PC-9 (cell line): ENCODE measurements around the gene HACD2. TPM values are rescaled to one million over a fixed set of nuclear protein-coding genes. Genes with fewer than 3 reads are reported as not detected.

Experiments used
- BruUV-seq: library from RNA; stranded (reverse); fragments of 400-500 nt; replicated peaks from 2 replicates; lab custom pipeline; 2021; lab: Mats Ljungman, UMichigan
- CTCF ChIA-PET: fragments of 300-600 bp; sonication (Branson Sonifier 250); formaldehyde crosslinking; loops from one replicate; lab custom pipeline; 2022; ENCODE audit warnings: antibody characterized with exemption; lab: Charles Lee
- POLR2A ChIA-PET: fragments of 300-600 bp; sonication (Branson Sonifier 250); formaldehyde crosslinking; loops from one replicate; lab custom pipeline; 2022; ENCODE audit warnings: antibody characterized with exemption; ENCODE audit not compliant: unreplicated experiment; lab: Charles Lee
- DNase-seq, 2 experiments: peaks; one replicate each; pipeline versions ENCODE4 v3.0.0 to v3.0.0-alpha.2; 2015 to 2022; ENCODE audit warnings: mixed read lengths in 1 of 2
- H2AFZ ChIP-seq: fragments of 200-600 bp; sonication (generic); 2 replicates; pipeline ENCODE4 v1.8.1; 2017; ENCODE audit warnings: antibody characterized with exemption
- H3F3A ChIP-seq: fragments of 200-600 bp; sonication (generic); 2 replicates; pipeline ENCODE4 v1.8.1; 2017; ENCODE audit warnings: antibody characterized with exemption, mild to moderate bottlenecking, low read depth; ENCODE audit not compliant: insufficient read depth
- H3K27ac ChIP-seq: fragments of 200-600 bp; sonication (generic); 2 replicates; pipeline ENCODE4 v1.6.1; 2016; ENCODE audit warnings: mixed run types
- H3K27me3 ChIP-seq: fragments of 200-600 bp; sonication (generic); 2 replicates; pipeline ENCODE4 v1.6.1; 2016; ENCODE audit warnings: low read depth, mixed run types; ENCODE audit not compliant: insufficient read depth
- H3K36me3 ChIP-seq: fragments of 200-600 bp; sonication (generic); 2 replicates; pipeline ENCODE4 v1.6.1; 2016; ENCODE audit warnings: low read depth, mixed run types
- H3K4me1 ChIP-seq: fragments of 200-600 bp; sonication (generic); replicated peaks from 2 replicates; pipeline ENCODE4 v1.6.1; 2016; ENCODE audit warnings: mixed run types; ENCODE audit not compliant: insufficient read depth
- H3K4me2 ChIP-seq: fragments of 200-600 bp; sonication (generic); 2 replicates; pipeline ENCODE4 v1.6.1; 2017; ENCODE audit warnings: mixed run types
- H3K4me3 ChIP-seq: fragments of 200-600 bp; sonication (generic); 2 replicates; pipeline ENCODE4 v1.6.1; 2016; ENCODE audit warnings: mixed run types
- H3K79me2 ChIP-seq: fragments of 200-600 bp; sonication (generic); 2 replicates; pipeline ENCODE4 v1.6.1; 2017; ENCODE audit warnings: low read depth, mixed run types
- H3K9me2 ChIP-seq: fragments of 200-600 bp; sonication (generic); 2 replicates; pipeline ENCODE4 v1.8.1; 2017; ENCODE audit warnings: mild to moderate bottlenecking; ENCODE audit not compliant: insufficient read depth
- H3K9me3 ChIP-seq: fragments of 200-600 bp; sonication (generic); 2 replicates; pipeline ENCODE4 v1.8.1; 2016; ENCODE audit warnings: low read depth; ENCODE audit not compliant: insufficient read depth
- H4K20me1 ChIP-seq: fragments of 200-600 bp; sonication (generic); 2 replicates; pipeline ENCODE4 v1.8.1; 2017; ENCODE audit not compliant: insufficient read depth
- EZH2 ChIP-seq: fragments of 200-600 bp; sonication (generic); IDR thresholded peaks from 2 replicates; pipeline ENCODE4 v1.8.0; 2017; ENCODE audit warnings: antibody characterized with exemption, low read depth
- intact Hi-C: fragments of 100-400 bp; cut with micrococcal nuclease; formaldehyde crosslinking; loops from one replicate; pipeline ENCODE4 v1.10.0; 2022; ENCODE audit not compliant: unreplicated experiment
- total RNA-seq: library from RNA; stranded (reverse); gene quantifications from 2 replicates; pipeline ENCODE4 v1.2.3, GENCODE V29; 2021
- TF ChIP-seq, protein P1 (sequence below): fragments of 200-600 bp; sonication (generic); conservative IDR thresholded peaks from 2 replicates; pipeline ENCODE4 v1.6.1; 2017; ENCODE audit warnings: mixed run types, antibody characterized with exemption, mild to moderate bottlenecking, moderate library complexity

HACD2 gene
- total RNA-seq, 1 experiment from 2014 or later, result 53.3 TPM

DNA sequence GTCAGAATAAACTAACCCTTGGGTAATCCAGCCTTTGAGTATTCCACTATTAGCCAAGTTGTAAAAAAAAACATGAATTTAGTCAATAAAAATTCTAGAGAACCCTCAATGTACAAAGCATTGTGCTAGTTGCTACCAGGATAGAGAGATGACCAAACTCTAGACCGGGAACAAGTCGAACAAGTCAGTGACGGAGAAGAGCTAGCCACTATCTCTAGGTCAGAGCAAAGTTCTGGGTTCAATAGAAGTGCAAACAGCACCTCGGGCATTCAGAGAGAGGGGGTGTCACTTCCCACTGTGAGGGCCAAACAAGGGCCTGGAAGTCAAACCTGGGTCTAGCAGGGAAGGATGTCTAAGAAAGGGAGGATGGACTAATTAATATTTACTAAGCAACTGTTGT is 133.7 kb downstream of the HACD2 start:
- Histone ChIP-seq H3K4me3 (no peak overlapping the region), H3K4me1 (0 out of 2 replicates have a peak, but pooled peaks cover 8% of the 10 kb centered on the region), H3K36me3 (no peaks in the 10 kb centered on the region), H3K9me2 (no peaks in the 10 kb centered on the region), H3K27ac (no peak overlapping the region), H4K20me1 (no peaks in the 10 kb centered on the region), H3K79me2 (no peaks in the 10 kb centered on the region), H3K4me2 (no peak overlapping the region), H3K9me3 (no peaks in the 10 kb centered on the region), H2AFZ (no peak overlapping the region), H3K27me3 (no peaks in the 10 kb centered on the region), H3F3A (no peaks in the 10 kb centered on the region)
- BruUV-seq, result no TSS peak
- TF ChIP-seq, protein P1, sequence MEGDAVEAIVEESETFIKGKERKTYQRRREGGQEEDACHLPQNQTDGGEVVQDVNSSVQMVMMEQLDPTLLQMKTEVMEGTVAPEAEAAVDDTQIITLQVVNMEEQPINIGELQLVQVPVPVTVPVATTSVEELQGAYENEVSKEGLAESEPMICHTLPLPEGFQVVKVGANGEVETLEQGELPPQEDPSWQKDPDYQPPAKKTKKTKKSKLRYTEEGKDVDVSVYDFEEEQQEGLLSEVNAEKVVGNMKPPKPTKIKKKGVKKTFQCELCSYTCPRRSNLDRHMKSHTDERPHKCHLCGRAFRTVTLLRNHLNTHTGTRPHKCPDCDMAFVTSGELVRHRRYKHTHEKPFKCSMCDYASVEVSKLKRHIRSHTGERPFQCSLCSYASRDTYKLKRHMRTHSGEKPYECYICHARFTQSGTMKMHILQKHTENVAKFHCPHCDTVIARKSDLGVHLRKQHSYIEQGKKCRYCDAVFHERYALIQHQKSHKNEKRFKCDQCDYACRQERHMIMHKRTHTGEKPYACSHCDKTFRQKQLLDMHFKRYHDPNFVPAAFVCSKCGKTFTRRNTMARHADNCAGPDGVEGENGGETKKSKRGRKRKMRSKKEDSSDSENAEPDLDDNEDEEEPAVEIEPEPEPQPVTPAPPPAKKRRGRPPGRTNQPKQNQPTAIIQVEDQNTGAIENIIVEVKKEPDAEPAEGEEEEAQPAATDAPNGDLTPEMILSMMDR, result no peak
- TF ChIP-seq EZH2, result no peak
- peak in 1 of 2 experiments; percentile 52 for DNase-seq
- ChIA-PET POLR2A (interaction anchor here (0.6 kb wide), 1 partner anchor 172 kb away, joined by 4 read pairs; no protein-coding TSS in a partner anchor), CTCF (interaction anchor here (0.6 kb wide), 1 partner anchor 85 kb away, joined by 4 read pairs; no protein-coding TSS in a partner anchor)
- intact Hi-C loops, result no loop called here

DNA sequence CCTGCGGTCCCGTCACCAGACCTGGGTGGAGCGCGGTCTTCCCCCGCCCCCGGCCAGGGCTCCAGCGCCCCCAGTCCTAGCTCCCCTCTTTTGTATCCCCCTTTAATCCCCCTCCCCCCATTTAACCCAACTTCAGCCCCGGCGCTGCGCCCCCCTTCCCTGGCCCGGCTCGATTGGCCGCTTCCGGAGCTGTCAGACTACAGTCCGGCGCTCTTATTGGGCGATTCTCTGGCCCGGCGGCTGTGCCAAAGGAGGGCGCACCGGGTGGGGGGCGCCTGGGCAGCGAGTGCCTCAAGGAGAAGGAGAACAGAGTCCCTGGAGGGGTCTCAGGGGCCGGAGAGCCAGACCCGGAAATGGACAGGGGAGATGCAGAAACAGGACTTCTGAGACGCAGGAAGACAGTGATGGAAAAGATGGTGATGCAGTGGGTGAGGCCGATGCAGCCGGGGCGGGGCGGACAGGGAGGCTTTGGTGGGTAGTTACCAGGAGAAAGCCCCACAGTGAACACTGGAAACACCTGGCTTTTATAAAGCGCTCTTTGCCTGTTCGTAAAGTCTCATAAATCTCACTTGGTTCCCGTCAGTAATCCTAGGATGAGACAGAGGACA is 134.8 kb downstream of the HACD2 start:
- intact Hi-C loops, result no loop called here
- DNase-seq, result no peak
- no peak for TF ChIP-seq EZH2
- Histone ChIP-seq H3K4me2 (no peak overlapping the region), H3K79me2 (no peaks in the 10 kb centered on the region), H3K27me3 (no peaks in the 10 kb centered on the region), H3K27ac (no peak overlapping the region), H3K36me3 (no peaks in the 10 kb centered on the region), H3K4me1 (0 out of 2 replicates have a peak, but pooled peaks cover 8% of the 10 kb centered on the region), H4K20me1 (no peaks in the 10 kb centered on the region), H3K9me3 (no peaks in the 10 kb centered on the region), H3K4me3 (no peak overlapping the region), H2AFZ (no peak overlapping the region), H3F3A (no peaks in the 10 kb centered on the region), H3K9me2 (no peaks in the 10 kb centered on the region)
- no TSS peak for BruUV-seq
- ChIA-PET POLR2A (no interaction called here), CTCF (no interaction called here)

DNA sequence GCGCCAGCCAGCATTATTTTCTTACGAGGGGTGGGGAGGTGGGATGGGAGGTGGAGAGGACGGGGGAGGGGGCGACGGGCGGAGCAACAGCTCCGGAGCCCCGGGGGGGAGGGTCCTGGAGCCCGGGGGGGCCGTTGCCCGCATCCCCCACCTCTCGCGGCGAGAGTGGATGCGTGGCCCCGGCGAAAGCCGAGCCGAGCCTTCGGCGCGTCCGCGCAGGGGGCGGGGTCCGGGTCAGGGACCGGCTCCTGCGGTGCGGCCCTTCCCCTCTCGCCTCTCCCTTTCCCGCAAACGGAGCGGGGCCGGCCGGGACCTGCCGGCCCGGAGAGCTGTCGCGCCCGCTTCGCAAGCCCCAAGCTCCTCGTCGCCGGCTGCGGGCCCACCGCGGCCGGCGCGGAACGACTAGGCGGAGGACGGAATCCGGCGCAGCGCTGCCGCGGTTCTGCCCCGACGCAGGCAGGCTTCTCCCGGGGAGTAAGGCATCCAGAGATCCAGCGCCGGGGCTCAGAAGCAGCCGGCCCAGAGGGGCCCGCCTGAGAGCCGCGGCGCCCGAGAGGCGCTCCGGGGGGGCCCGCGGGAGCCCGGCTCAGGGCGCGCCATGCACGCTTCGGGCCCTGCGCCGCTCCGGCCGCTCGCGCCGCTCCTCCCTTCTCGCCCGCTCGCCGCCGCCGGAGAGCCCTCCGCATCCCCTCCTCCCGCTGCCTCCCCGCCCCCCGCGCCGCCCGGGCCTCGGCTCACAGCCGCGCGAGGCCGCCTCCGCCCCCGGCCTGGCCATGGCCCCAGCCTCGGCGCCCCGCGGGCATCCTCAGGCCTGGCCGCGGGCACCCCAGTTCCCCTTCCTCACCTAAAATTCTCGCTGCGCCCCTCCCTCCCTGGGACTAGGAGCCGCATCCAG is 135.5 kb downstream of the HACD2 start:
- no peak overlapping the region for H3K4me3 ChIP-seq

More for the DNA sequence above, 135.5 kb downstream of the HACD2 start:
- Histone ChIP-seq H3K27me3 (no peaks in the 10 kb centered on the region), H3K27ac (no peak overlapping the region), H3K36me3 (no peaks in the 10 kb centered on the region), H3K79me2 (no peaks in the 10 kb centered on the region), H2AFZ (no peak overlapping the region), H3K9me2 (no peaks in the 10 kb centered on the region), H3F3A (no peaks in the 10 kb centered on the region), H3K4me2 (no peak overlapping the region), H3K4me1 (0 out of 2 replicates have a peak, but pooled peaks cover 8% of the 10 kb centered on the region), H3K9me3 (no peaks in the 10 kb centered on the region), H4K20me1 (no peaks in the 10 kb centered on the region)
- no TSS peak for BruUV-seq
- POLR2A ChIA-PET, result no interaction called here
- CTCF ChIA-PET, result no interaction called here
- TF ChIP-seq EZH2, result no peak
- TF ChIP-seq, protein P1, result no peak
- DNase-seq, result no peak
- intact Hi-C loops, result no loop called here
